Keratinocyte (primary cell): ENCODE data around the gene GAD2.

ENCODE experiments used
- EZH2 ChIP-seq: IDR thresholded peaks from one replicate; pipeline ENCODE4 v1.6.1; 2012; ENCODE audit warnings: inconsistent platforms, mild to moderate bottlenecking, low read length, moderate library complexity
- TF ChIP-seq, protein P1 (sequence below), 3 experiments: IDR thresholded peaks in 1 of 3; conservative IDR thresholded peaks in 1 of 3; optimal IDR thresholded peaks in 1 of 3; 2 replicates in 2 of 3; 3 replicates in 1 of 3; pipeline versions ENCODE3 to v1.5.1; 2011; ENCODE audit warnings: low read length in 3 of 3, mild to moderate bottlenecking in 3 of 3, moderate library complexity in 2 of 3, control low read depth in 1 of 3, inconsistent platforms in 1 of 3; ENCODE audit not compliant: insufficient read depth in 2 of 3; ENCODE audit errors: extremely low read depth in 1 of 3

DNA sequence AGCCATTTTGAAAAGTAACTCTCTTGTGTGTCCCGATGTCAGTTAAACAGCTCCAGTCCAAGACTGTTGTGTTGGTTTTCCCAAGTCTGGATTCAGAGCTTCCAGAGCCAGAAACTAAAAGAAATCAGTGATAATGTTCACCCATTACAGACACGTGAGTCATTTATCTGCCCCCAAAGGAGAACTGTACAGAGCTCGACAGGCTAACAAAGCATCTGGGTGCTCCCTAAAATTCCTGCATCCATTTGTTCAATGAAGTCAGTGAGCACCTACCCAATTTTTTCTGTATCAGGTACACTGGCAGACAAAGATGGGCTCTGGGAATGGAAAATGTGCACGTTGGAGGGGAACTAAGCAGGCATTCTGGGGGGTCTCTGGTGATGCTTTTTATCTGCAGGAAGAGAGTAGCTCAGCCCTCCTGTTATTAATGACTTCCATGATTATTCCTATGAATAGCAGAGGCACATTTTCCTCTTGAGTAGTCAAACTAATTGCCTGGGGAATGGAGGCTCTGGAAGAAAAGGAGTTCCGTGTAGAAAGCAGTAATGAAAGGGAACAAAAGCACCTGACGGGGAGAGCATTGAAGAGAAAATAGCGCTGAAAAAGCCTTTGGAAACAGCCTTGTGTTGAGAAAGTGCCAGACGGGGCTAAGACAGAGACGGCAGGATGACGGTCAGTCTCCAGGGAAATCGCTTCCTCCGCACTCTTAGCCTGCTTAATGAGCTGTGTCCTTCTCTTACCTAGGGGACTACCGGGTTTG is 75.3 kb downstream of the GAD2 start:
- TF ChIP-seq EZH2: no peak
- TF ChIP-seq, protein P1, sequence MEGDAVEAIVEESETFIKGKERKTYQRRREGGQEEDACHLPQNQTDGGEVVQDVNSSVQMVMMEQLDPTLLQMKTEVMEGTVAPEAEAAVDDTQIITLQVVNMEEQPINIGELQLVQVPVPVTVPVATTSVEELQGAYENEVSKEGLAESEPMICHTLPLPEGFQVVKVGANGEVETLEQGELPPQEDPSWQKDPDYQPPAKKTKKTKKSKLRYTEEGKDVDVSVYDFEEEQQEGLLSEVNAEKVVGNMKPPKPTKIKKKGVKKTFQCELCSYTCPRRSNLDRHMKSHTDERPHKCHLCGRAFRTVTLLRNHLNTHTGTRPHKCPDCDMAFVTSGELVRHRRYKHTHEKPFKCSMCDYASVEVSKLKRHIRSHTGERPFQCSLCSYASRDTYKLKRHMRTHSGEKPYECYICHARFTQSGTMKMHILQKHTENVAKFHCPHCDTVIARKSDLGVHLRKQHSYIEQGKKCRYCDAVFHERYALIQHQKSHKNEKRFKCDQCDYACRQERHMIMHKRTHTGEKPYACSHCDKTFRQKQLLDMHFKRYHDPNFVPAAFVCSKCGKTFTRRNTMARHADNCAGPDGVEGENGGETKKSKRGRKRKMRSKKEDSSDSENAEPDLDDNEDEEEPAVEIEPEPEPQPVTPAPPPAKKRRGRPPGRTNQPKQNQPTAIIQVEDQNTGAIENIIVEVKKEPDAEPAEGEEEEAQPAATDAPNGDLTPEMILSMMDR (optimal IDR thresholded peaks at IDR 0.05 in 1 of 3, IDR thresholded peaks at IDR 0.05 in 1 of 3, conservative IDR thresholded peaks at IDR 0.05 in 1 of 3; ENCODE audit: extremely low read depth in 1 of 3, insufficient read depth in 2 of 3, low read length in 3 of 3): no peak
